Right atrium auricular region (tissue), 2 donors: ENCODE data around the gene SRP14. TPM values are rescaled to one million over a fixed set of nuclear protein-coding genes. Genes with fewer than 3 reads are reported as not detected.

Experiments used
- DNase-seq: peaks from one replicate; pipeline ENCODE4 v3.0.0-alpha.2; 2019; ENCODE audit warnings: low spot score
- H3K27ac ChIP-seq, 2 donors: fragments of 200-600 bp; sonication (generic); 1 replicate in 1 of 2; 2 replicates in 1 of 2; pipeline ENCODE4 v1.5.1; 2016 to 2019
- H3K27me3 ChIP-seq, 2 donors: fragments of 200-600 bp; sonication (generic); one replicate each; pipeline versions ENCODE4 v1.5.1 to v1.6.0; 2017 to 2019
- H3K36me3 ChIP-seq: fragments of 200-600 bp; sonication (generic); one replicate; pipeline ENCODE4 v1.5.1; 2016
- H3K4me1 ChIP-seq, 2 donors: fragments of 200-600 bp; sonication (generic); one replicate each; pipeline versions ENCODE4 v1.5.1 to v1.6.0; 2017 to 2019
- H3K4me3 ChIP-seq, 2 donors: fragments of 200-600 bp; sonication (generic); 1 replicate in 1 of 2; 2 replicates in 1 of 2; pipeline ENCODE4 v1.5.1; 2017 to 2019; ENCODE audit warnings: mild to moderate bottlenecking in 1 of 2, moderate library complexity in 1 of 2
- H3K9me3 ChIP-seq, 2 donors: fragments of 200-600 bp; sonication (generic); one replicate each; pipeline ENCODE4 v1.5.1; 2019
- CTCF ChIP-seq, 2 donors: fragments of 200-600 bp; sonication (generic); IDR thresholded peaks; one replicate each; pipeline ENCODE4 v1.5.1; 2019; ENCODE audit warnings: antibody characterized with exemption in 2 of 2
- total RNA-seq, 2 donors: library from RNA; depleted of rRNA; stranded (reverse); fragments of >200 nt; gene quantifications; one replicate each; pipeline ENCODE4 v1.1.0, GENCODE V29; 2016

SRP14 gene
- total RNA-seq = 100 to 1,000 TPM; 255 to 283 TPM

- peak; percentile 94 for DNase-seq
- no peaks in the 10 kb centered on the region for H3K9me3 ChIP-seq
- TF ChIP-seq CTCF (IDR thresholded peaks at IDR 0.05) = no peak
- peak within 1 kb of the TSS; percentile 95 for H3K27ac ChIP-seq
- peak within 1 kb of the TSS; percentile 74 to 97 for H3K4me3 ChIP-seq
- peaks cover 41% of the 10 kb centered on the region for H3K36me3 ChIP-seq
- no peaks in the 10 kb centered on the region for H3K27me3 ChIP-seq
- H3K4me1 ChIP-seq = peaks cover 0 to 24% of the 10 kb centered on the region in 2 donors
Observed at GRCh38 chr15:40038638-40039543, at the start of gene SRP14. Gene SRP14 (minus strand): TSS chr15:40039181. CDS start chr15:40039116, 65 bp downstream.

GRCh38 chr15:40087991-40088928 is 49.3 kb upstream of the SRP14 start:
- no peaks in the 10 kb centered on the region for H3K36me3 ChIP-seq
- no peaks in the 10 kb centered on the region for H3K9me3 ChIP-seq
- no peaks in the 10 kb centered on the region for H3K27me3 ChIP-seq
- TF ChIP-seq CTCF (IDR thresholded peaks at IDR 0.05) = no peak
- H3K4me1 ChIP-seq = peaks cover 0 to 60% of the 10 kb centered on the region in 2 donors
- no peak overlapping the region for H3K4me3 ChIP-seq
- peak; percentile 84 for DNase-seq
- H3K27ac ChIP-seq = no peak overlapping the region

GRCh38 chr15:40087068-40087810 is 48.3 kb upstream of the SRP14 start:
- DNase-seq = no peak
- Histone ChIP-seq H3K4me3 (no peak overlapping the region), H3K4me1 (peaks cover 0 to 56% of the 10 kb centered on the region in 2 donors), H3K9me3 (no peaks in the 10 kb centered on the region), H3K27ac (no peak overlapping the region), H3K27me3 (no peaks in the 10 kb centered on the region), H3K36me3 (no peaks in the 10 kb centered on the region)
- no peak for TF ChIP-seq CTCF (IDR thresholded peaks at IDR 0.05)

GRCh38 chr15:40085266-40085665 is 46.3 kb upstream of the SRP14 start:
- H3K27ac ChIP-seq = no peak overlapping the region
- TF ChIP-seq CTCF (IDR thresholded peaks at IDR 0.05) = no peak
- H3K4me1 ChIP-seq = peaks cover 0 to 58% of the 10 kb centered on the region in 2 donors
- H3K27me3 ChIP-seq = no peaks in the 10 kb centered on the region
- H3K36me3 ChIP-seq = no peaks in the 10 kb centered on the region
- no peak for DNase-seq
- H3K9me3 ChIP-seq = no peaks in the 10 kb centered on the region
- no peak overlapping the region for H3K4me3 ChIP-seq

- Histone ChIP-seq H3K36me3 (no peaks in the 10 kb centered on the region), H3K9me3 (no peaks in the 10 kb centered on the region), H3K27ac (no peak overlapping the region), H3K4me3 (no peak overlapping the region), H3K27me3 (no peaks in the 10 kb centered on the region), H3K4me1 (peaks cover 0 to 57% of the 10 kb centered on the region in 2 donors)
- TF ChIP-seq CTCF (IDR thresholded peaks at IDR 0.05) = no peak
- DNase-seq = no peak
Observed at GRCh38 chr15:40084650-40085049, 45.7 kb upstream of the SRP14 start.
